Type B pancreatic cell (in vitro differentiated cells): ENCODE data around the gene MINDY4B. TPM values are rescaled to one million over a fixed set of nuclear protein-coding genes. Genes with fewer than 3 reads are reported as not detected.

Experiments
- DNase-seq: peaks from one replicate; pipeline ENCODE4 v3.0.0; 2021; ENCODE audit warnings: mixed read lengths; ENCODE audit not compliant: unreplicated experiment; ENCODE audit errors: extremely low spot score
- H3K27ac Mint-ChIP-seq: 2 replicates; pipeline ENCODE4 v1.8.0; 2021; ENCODE audit warnings: mild to moderate bottlenecking, mixed read lengths
- H3K27me3 Mint-ChIP-seq: 2 replicates; pipeline ENCODE4 v1.8.0; 2021; ENCODE audit warnings: mixed read lengths
- H3K36me3 Mint-ChIP-seq: 2 replicates; pipeline ENCODE4 v1.8.0; 2021; ENCODE audit warnings: mixed read lengths
- H3K4me1 Mint-ChIP-seq: one replicate; pipeline ENCODE4 v1.8.0; 2021; ENCODE audit warnings: mixed read lengths; ENCODE audit not compliant: unreplicated experiment
- H3K4me3 Mint-ChIP-seq: 2 replicates; pipeline ENCODE4 v1.8.0; 2021; ENCODE audit warnings: mild to moderate bottlenecking, mixed read lengths
- H3K9me3 Mint-ChIP-seq: 2 replicates; pipeline ENCODE4 v1.8.0; 2021; ENCODE audit warnings: mixed read lengths
- total RNA-seq: library from RNA; stranded (reverse); gene quantifications from 2 replicates; pipeline ENCODE4 v1.2.1, GENCODE V29; 2021; ENCODE audit warnings: low replicate concordance
- TF ChIP-seq, protein P1 (sequence below): fragments of 200-600 bp; sonication (generic); conservative IDR thresholded peaks from 2 replicates; pipeline ENCODE4 v1.5.0; 2021; ENCODE audit warnings: antibody characterized with exemption, mild to moderate bottlenecking

MINDY4B gene
- total RNA-seq, 1 donor from 2014 or later: not detected

DNA sequence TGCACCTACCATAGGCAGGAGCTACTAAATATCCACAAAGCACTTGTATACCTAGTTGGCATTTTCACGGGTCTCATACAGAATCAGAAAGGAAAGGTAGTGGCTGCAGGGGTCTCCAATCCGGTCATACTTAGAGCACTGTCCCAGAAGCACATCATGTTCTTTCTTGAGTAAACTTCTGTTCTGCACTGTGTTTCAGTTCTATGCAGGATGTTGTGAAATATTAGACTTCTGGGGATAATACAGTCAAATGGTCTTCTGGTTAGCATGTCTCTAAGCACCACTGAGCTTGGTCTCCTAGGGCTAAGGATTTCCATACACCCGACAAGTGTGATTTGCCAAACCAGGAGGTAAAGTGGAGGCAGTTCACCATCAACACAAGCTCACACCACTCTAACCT lies 27.9 kb downstream of the MINDY4B start:
- Mint-ChIP-seq H3K27ac (no peak overlapping the region), H3K9me3 (no peaks in the 10 kb centered on the region), H3K27me3 (peaks cover 6% of the 10 kb centered on the region), H3K36me3 (no peaks in the 10 kb centered on the region), H3K4me1 (peaks cover 10% of the 10 kb centered on the region), H3K4me3 (no peak overlapping the region)
- no peak for DNase-seq
- TF ChIP-seq, protein P1, sequence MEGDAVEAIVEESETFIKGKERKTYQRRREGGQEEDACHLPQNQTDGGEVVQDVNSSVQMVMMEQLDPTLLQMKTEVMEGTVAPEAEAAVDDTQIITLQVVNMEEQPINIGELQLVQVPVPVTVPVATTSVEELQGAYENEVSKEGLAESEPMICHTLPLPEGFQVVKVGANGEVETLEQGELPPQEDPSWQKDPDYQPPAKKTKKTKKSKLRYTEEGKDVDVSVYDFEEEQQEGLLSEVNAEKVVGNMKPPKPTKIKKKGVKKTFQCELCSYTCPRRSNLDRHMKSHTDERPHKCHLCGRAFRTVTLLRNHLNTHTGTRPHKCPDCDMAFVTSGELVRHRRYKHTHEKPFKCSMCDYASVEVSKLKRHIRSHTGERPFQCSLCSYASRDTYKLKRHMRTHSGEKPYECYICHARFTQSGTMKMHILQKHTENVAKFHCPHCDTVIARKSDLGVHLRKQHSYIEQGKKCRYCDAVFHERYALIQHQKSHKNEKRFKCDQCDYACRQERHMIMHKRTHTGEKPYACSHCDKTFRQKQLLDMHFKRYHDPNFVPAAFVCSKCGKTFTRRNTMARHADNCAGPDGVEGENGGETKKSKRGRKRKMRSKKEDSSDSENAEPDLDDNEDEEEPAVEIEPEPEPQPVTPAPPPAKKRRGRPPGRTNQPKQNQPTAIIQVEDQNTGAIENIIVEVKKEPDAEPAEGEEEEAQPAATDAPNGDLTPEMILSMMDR: no peak

DNA sequence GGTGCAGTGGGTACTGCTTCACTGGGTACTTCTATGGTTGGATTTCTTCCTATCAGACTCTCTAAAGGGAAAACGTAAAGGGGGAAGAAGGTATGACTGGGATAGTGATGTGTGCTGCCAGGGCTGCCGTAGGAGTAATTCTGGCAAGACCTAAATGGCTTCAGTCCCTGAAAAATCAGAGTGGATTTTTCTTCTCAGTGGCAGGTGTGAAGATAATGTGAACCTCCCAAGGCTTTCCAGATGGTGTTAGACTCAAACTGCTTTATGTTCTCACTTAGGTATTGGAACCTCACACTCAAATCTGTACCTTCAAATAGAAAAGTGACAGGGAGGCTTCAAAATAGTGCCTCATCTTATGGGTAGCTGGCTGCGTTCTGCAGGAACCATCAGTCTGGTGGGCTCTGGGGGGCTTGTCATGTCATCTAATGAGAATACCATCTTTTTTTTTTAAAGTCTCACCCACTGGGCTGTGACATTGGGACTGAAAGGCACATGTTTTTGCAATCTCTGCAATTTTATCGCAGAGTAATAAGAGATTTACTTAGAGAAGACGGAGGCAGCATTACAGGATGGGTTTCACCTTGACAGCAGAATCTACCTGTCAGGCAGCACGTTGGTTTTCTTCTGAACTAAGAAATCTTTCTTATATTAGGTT lies 28.5 kb downstream of the MINDY4B start:
- DNase-seq: no peak
- H3K4me3 Mint-ChIP-seq: no peak overlapping the region
- H3K27me3 Mint-ChIP-seq: peaks cover 6% of the 10 kb centered on the region
- peaks cover 10% of the 10 kb centered on the region for H3K4me1 Mint-ChIP-seq
- H3K27ac Mint-ChIP-seq: no peak overlapping the region
- no peaks in the 10 kb centered on the region for H3K36me3 Mint-ChIP-seq
- TF ChIP-seq, protein P1: no peak
- H3K9me3 Mint-ChIP-seq: no peaks in the 10 kb centered on the region

DNA sequence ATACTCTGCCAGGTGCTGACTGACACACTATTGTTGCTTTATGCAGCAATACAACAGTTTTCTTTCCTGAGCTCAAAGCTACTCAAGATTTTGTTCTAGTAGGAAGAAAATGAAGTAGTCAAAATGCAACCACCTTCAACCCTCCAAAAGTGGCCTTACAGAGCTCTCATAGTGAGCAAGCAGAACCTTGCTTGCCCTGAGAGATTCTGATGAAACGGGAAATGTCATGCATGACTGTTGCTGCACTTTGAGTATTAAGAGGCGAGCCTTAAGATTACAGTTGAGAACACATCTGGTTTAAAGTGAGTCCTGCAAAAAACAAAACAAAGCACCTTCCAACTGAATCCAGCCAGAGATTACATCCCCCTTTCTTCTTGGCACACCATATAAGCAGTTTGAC lies 29.7 kb downstream of the MINDY4B start:
- Mint-ChIP-seq H3K4me3 (no peak overlapping the region), H3K9me3 (no peaks in the 10 kb centered on the region), H3K27me3 (peaks cover 6% of the 10 kb centered on the region), H3K36me3 (no peaks in the 10 kb centered on the region), H3K27ac (no peak overlapping the region), H3K4me1 (peaks cover 10% of the 10 kb centered on the region)
- no peak for DNase-seq
- TF ChIP-seq, protein P1: no peak

DNA sequence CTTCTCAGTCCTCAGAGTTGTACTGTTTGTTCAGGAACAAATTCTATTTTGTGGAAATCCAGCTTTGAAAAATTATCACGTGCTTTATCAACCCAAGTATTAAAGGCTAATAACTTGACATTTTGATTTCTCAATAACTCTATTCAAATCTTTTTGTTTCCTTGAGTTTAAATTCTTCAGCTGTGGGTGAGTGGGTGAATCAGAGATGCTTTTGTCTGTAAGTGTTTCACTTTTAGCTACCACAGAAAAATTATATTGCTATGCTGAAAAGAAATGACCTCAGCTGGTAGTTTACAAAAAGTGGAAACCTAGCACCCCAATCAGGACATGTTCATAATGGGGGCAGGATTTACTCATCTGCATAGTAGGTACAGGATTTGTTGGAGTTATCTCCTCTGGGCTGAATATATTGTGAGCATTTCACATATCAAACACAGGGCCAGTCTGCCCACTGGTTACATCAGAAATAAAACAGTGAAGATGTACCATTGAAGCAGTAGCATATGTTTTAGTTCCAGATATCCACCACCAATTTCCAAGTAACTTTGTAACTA lies 30.5 kb downstream of the MINDY4B start:
- Mint-ChIP-seq H3K36me3 (no peaks in the 10 kb centered on the region), H3K4me3 (no peak overlapping the region), H3K9me3 (no peaks in the 10 kb centered on the region), H3K27ac (no peak overlapping the region), H3K27me3 (peaks cover 6% of the 10 kb centered on the region), H3K4me1 (peaks cover 10% of the 10 kb centered on the region)
- DNase-seq: no peak
- TF ChIP-seq, protein P1: no peak

DNA sequence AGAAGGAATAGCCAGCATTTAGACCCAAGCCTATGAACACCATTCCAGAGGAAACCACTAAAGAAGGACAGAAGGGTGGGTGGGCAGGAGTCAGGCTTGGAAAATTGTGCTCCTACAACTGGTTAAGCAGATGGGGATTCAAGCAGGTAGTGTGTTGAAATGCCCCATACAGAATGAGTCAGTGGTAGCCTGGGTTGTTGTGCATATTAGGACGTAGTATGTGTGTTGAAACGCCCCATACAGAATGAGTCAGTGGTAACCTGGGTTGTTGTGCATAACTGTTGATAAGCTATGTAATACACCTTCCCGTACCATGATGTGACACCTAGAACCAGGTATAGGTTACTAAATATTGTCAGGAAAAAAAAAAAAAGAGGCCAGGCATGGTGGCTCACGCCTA lies 34.0 kb downstream of the MINDY4B start:
- H3K27me3 Mint-ChIP-seq: no peaks in the 10 kb centered on the region
- H3K4me3 Mint-ChIP-seq: no peak overlapping the region
- no peak overlapping the region for H3K27ac Mint-ChIP-seq
- no peak for DNase-seq
- H3K4me1 Mint-ChIP-seq: no peaks in the 10 kb centered on the region
- TF ChIP-seq, protein P1: no peak
- H3K9me3 Mint-ChIP-seq: no peaks in the 10 kb centered on the region
- no peaks in the 10 kb centered on the region for H3K36me3 Mint-ChIP-seq
